ENCODE results near the gene GCSAM. TPM values are rescaled to one million over a fixed set of nuclear protein-coding genes. Genes with fewer than 3 reads are reported as not detected.

The GCSAM gene, protein sequence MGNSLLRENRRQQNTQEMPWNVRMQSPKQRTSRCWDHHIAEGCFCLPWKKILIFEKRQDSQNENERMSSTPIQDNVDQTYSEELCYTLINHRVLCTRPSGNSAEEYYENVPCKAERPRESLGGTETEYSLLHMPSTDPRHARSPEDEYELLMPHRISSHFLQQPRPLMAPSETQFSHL
- total RNA-seq, result not detected

DNA sequence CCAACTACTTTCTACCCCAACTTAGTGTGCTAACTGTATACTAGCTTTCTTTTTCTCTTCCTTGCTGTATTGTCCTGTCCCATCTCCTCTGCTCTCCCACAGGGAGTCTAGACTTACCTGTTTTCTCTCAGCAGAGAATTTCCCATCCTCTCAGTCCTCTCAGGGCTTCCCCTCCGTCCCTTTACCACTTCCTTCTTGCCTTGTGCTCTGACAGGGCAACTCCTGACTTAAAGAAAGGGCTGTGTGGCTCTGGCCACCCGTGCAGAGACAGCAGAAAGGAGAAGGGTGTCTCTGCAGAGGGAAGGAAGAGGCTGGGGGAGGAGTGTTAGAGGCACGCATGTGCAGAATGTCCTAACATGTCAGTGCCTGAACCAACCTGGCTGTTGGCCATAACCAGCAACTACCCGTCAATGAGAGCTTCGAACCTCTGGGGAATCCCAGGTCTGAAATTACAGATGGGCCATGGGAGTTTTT lies at the start of gene GCSAM:
TSS of gene GCSAM (minus strand) at position 274 of the 474 bp plus-strand sequence. CDS start at position 146, 128 bp downstream.
- peak in 3 of 4 donors; percentile 22 to 57 (median 31) for DNase-seq
- no peaks in the 10 kb centered on the region for H3K27me3 ChIP-seq
- TF ChIP-seq, protein P1, sequence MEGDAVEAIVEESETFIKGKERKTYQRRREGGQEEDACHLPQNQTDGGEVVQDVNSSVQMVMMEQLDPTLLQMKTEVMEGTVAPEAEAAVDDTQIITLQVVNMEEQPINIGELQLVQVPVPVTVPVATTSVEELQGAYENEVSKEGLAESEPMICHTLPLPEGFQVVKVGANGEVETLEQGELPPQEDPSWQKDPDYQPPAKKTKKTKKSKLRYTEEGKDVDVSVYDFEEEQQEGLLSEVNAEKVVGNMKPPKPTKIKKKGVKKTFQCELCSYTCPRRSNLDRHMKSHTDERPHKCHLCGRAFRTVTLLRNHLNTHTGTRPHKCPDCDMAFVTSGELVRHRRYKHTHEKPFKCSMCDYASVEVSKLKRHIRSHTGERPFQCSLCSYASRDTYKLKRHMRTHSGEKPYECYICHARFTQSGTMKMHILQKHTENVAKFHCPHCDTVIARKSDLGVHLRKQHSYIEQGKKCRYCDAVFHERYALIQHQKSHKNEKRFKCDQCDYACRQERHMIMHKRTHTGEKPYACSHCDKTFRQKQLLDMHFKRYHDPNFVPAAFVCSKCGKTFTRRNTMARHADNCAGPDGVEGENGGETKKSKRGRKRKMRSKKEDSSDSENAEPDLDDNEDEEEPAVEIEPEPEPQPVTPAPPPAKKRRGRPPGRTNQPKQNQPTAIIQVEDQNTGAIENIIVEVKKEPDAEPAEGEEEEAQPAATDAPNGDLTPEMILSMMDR (IDR thresholded peaks at IDR 0.05), result no peak
- TF ChIP-seq POLR2A (IDR thresholded peaks at IDR 0.05), result no peak
- 55 to 66% methylated on average over 5 of the region's 5 CpGs for WGBS, 2 donors
- H3K9me3 ChIP-seq, result no peaks in the 10 kb centered on the region
- peaks cover 0 to 4% of the 10 kb centered on the region in 2 donors for H3K36me3 ChIP-seq (replicated peaks in 1 of 2; ENCODE audit: insufficient read depth in 1 of 2, low read depth in 2 of 2)
- intact Hi-C loops (cut with DNase I), result no loop called here
- peaks cover 21% of the 10 kb centered on the region for H3K4me1 ChIP-seq
- H3K4me3 ChIP-seq, result no peak within 1 kb of the TSS
- no peak for ATAC-seq
- peak within 1 kb of the TSS in 2 of 4 donors; percentile 9 to 22 for H3K27ac ChIP-seq

DNA sequence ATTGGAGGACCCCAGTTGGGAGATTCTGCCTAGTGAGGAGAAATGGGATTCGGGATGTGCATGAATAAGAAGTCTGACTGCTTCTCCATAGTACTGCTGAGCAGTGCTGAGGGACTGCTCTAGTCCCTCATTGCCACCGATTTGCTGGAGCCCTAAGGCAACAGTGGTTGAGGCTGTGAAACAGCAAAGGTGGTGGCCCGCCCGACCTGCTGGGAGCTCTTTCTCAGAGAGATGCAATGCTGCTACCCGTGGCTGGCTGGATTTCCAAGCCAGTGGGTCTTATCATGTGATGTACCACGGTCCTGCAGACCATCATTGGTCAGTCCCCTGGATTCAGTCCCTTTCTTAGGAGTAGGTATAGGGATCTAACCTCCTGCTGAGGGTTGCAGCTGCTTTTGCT lies 42.6 kb upstream of the GCSAM start:
- TF ChIP-seq POLR2A (IDR thresholded peaks at IDR 0.05), result no peak
- TF ChIP-seq, protein P1 (IDR thresholded peaks at IDR 0.05), result no peak
- no peaks in the 10 kb centered on the region for H3K27me3 ChIP-seq
- 70 to 85% methylated on average over 6 of the region's 6 CpGs for WGBS, 2 donors
- no peaks in the 10 kb centered on the region for H3K36me3 ChIP-seq (replicated peaks in 1 of 2; ENCODE audit: insufficient read depth in 1 of 2, low read depth in 2 of 2)
- intact Hi-C loops (cut with DNase I), result no loop called here
- H3K9me3 ChIP-seq, result no peaks in the 10 kb centered on the region
- H3K4me3 ChIP-seq, result no peak overlapping the region
- H3K4me1 ChIP-seq, result no peaks in the 10 kb centered on the region
- ATAC-seq (no peak), DNase-seq (no peak)
- no peak overlapping the region for H3K27ac ChIP-seq

DNA sequence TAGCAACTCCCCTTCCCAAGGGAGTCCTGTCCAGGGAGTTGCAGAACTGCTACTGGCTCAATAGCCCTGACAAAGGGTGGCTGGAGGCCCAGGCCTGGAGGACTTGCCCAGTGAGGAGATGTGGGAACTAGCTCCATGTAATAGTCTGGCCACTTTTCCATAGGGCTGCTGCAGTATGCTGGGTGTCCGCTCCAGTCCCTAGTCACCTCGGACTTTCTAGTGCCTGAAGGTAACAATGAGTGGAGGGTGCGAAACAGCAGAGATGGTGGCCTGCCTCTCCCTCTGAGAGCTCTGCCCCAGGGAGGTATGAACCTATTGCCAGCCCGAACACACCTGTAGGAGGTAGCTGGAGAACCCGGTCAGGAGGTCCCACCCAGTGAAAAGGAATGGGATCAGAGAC lies 42.0 kb upstream of the GCSAM start:
- WGBS, 2 donors, result 86 to 98% methylated on average over 5 of the region's 5 CpGs
- no peaks in the 10 kb centered on the region for H3K9me3 ChIP-seq
- no peaks in the 10 kb centered on the region for H3K4me1 ChIP-seq
- ATAC-seq (no peak), DNase-seq (no peak)
- no peak overlapping the region for H3K27ac ChIP-seq
- intact Hi-C loops (cut with DNase I), result no loop called here
- H3K27me3 ChIP-seq, result no peaks in the 10 kb centered on the region
- H3K36me3 ChIP-seq (replicated peaks in 1 of 2; ENCODE audit: insufficient read depth in 1 of 2, low read depth in 2 of 2), result no peaks in the 10 kb centered on the region
- TF ChIP-seq, protein P1 (IDR thresholded peaks at IDR 0.05), result no peak
- TF ChIP-seq POLR2A (IDR thresholded peaks at IDR 0.05), result no peak
- H3K4me3 ChIP-seq, result no peak overlapping the region

DNA sequence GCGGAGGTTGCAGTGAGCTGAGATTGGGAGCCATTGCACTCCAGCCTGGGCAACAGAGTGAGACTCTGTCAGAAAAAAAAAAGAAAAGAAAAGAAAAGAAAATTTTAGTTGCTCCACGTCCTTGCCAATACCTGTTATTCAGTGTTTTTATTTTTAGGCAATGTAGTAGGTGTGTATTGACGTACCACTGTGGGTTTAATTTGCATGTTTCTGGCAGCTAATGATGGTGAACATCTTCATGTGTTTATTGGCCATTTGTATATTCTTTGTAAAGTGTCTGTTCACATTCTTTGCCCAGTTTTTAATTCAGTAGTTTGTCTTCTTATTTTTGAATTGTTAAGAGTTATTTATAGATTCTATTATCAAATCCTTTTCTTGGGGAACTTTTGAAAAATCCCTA lies 38.1 kb upstream of the GCSAM start:
- intact Hi-C loops (cut with DNase I), result no loop called here
- Histone ChIP-seq H3K27me3 (no peaks in the 10 kb centered on the region), H3K4me3 (no peak overlapping the region), H3K36me3 (replicated peaks in 1 of 2; ENCODE audit: insufficient read depth in 1 of 2, low read depth in 2 of 2) (no peaks in the 10 kb centered on the region), H3K27ac (no peak overlapping the region), H3K9me3 (no peaks in the 10 kb centered on the region), H3K4me1 (no peaks in the 10 kb centered on the region)
- TF ChIP-seq POLR2A (IDR thresholded peaks at IDR 0.05), result no peak
- TF ChIP-seq, protein P1 (IDR thresholded peaks at IDR 0.05), result no peak
- DNase-seq (no peak), ATAC-seq (no peak)
- 87 to 90% methylated on average over 3 of the region's 3 CpGs for WGBS, 2 donors

DNA sequence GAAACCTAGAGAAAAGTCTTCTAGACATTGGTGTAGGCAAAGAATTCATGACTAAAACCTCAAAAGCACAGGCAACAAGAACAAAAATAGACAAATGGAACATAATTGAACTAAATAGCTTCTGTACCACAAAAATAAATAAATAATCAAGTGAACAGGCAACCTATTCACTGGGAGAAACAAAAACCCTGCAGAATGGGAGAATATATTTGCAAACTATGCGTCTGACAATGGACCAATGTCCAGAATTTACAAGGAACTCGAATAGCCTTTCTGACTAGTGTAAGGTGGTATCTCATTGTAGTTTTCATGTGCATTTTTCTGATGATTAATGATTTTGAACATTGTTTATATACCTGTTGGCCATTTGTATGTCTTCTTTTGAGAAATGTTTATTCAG lies 37.0 kb upstream of the GCSAM start:
- no peaks in the 10 kb centered on the region for H3K27me3 ChIP-seq
- TF ChIP-seq POLR2A (IDR thresholded peaks at IDR 0.05), result no peak
- TF ChIP-seq, protein P1 (IDR thresholded peaks at IDR 0.05), result no peak
- intact Hi-C loops (cut with DNase I), result no loop called here
- H3K4me1 ChIP-seq, result no peaks in the 10 kb centered on the region
- no peak overlapping the region for H3K27ac ChIP-seq
- H3K36me3 ChIP-seq (replicated peaks in 1 of 2; ENCODE audit: insufficient read depth in 1 of 2, low read depth in 2 of 2), result no peaks in the 10 kb centered on the region
- ATAC-seq (no peak), DNase-seq (no peak)
- no peaks in the 10 kb centered on the region for H3K9me3 ChIP-seq
- no peak overlapping the region for H3K4me3 ChIP-seq
- WGBS, 2 donors, result 90 to 95% methylated on average over 2 of the region's 2 CpGs

Data from body of pancreas (tissue), 4 donors.